Measurements from ENCODE around the gene HSPA12A. TPM values are rescaled to one million over a fixed set of nuclear protein-coding genes. Genes with fewer than 3 reads are reported as not detected.

The HSPA12A gene
- total and polyA plus RNA-seq, 2 experiments from 2014 or later = 8.3 to 9.6 TPM

DNA sequence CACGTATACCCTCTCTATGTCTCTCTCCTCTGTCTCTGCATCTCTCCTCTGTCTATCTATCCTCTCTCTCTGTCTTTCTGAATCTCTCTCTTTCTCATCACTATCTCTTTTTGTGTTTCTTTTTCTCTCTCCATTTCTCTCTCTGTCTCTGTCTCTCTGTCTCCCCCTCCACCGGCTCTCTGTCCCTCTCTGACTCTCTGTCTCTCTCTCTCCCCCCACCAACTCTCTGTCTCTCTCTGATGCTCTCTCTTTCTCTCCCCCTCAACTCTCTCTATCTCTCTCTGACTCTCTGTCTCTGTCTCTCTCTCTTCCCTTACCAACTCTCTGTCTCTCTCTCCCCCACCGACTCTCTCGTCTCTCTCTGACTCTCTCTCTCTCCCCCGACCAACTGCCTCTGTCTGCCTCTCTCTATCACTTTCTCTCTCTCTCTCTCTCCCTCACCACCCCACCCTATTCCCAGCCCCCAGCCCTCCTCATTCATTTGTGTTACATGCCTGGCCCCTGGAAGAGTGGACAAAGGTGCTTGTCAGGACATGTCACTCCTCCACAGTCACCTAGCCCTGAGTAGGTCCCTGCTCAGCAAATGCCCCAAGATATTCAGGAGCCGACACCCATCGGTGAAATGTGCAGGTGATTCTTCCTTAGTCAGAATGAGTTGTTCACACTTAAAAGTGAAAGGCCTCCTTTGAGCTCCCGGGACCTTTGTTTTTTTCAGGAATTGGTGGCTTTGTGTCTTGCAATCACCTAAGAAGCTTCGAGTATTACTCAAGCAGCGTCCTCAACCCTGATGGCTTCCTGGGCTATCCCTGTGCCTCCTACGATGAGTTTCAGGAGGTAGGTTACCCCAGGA is 108.0 kb downstream of the HSPA12A start:
- no peaks in the 10 kb centered on the region for H3K27me3 ChIP-seq
- no peak for TF ChIP-seq CTCF (IDR thresholded peaks at IDR 0.05; ENCODE audit: low read depth, low read length)
- DNase-seq (ENCODE audit: low read depth in 1 of 2, low spot score in 1 of 2) = no peak

GRCh38 chr10:116633216-116633600 is 109.2 kb downstream of the HSPA12A start:
- no peaks in the 10 kb centered on the region for H3K27me3 ChIP-seq
- DNase-seq (ENCODE audit: low read depth in 1 of 2, low spot score in 1 of 2) = no peak
- no peak overlapping the region for H3K4me3 ChIP-seq
- H3K27ac ChIP-seq = no peak overlapping the region
- H3K36me3 ChIP-seq = no peaks in the 10 kb centered on the region
- no peaks in the 10 kb centered on the region for H3K4me1 ChIP-seq (ENCODE audit: low read depth)
- TF ChIP-seq CTCF (IDR thresholded peaks at IDR 0.05; ENCODE audit: low read depth, low read length) = no peak
- H3K9me3 ChIP-seq (ENCODE audit: low read depth) = no peaks in the 10 kb centered on the region

More for the DNA sequence above, 108.0 kb downstream of the HSPA12A start:
- Histone ChIP-seq H3K9me3 (ENCODE audit: low read depth) (no peaks in the 10 kb centered on the region), H3K27ac (no peak overlapping the region), H3K4me1 (ENCODE audit: low read depth) (no peaks in the 10 kb centered on the region), H3K36me3 (no peaks in the 10 kb centered on the region), H3K4me3 (no peak overlapping the region)

- DNase-seq (ENCODE audit: low read depth in 1 of 2, low spot score in 1 of 2) = no peak
- no peaks in the 10 kb centered on the region for H3K4me1 ChIP-seq (ENCODE audit: low read depth)
- no peak overlapping the region for H3K4me3 ChIP-seq
- no peaks in the 10 kb centered on the region for H3K36me3 ChIP-seq
- H3K9me3 ChIP-seq (ENCODE audit: low read depth) = no peaks in the 10 kb centered on the region
- peaks cover 4% of the 10 kb centered on the region for H3K27me3 ChIP-seq
- H3K27ac ChIP-seq = no peak overlapping the region
- no peak for TF ChIP-seq CTCF (IDR thresholded peaks at IDR 0.05; ENCODE audit: low read depth, low read length)
These were observed 109.7 kb downstream of the HSPA12A start for GRCh38 chr10:116632596-116633215.

DNA sequence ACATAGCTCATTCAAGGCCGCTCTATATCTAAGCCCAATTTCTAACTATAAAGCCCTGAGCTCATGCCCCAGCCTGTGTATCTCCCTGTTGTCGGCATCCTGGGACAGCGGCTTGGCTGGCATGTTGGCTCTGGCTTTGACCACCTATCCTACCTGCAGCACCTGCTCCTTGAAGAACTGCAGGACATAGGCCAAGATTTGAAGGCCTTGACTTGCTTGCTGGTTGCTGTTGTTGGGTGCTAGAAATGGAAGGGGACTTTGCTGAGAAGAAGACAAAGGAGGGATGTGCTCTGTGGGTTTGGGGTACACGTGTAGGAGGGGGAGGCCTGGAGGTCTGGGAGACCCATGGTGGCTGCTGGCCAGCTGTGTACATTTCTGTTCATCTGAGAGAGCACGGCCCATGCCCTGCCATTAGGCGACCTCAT is 110.5 kb downstream of the HSPA12A start:
- Histone ChIP-seq H3K27ac (no peak overlapping the region), H3K4me3 (no peak overlapping the region), H3K9me3 (ENCODE audit: low read depth) (no peaks in the 10 kb centered on the region), H3K36me3 (no peaks in the 10 kb centered on the region), H3K4me1 (ENCODE audit: low read depth) (no peaks in the 10 kb centered on the region), H3K27me3 (peaks cover 11% of the 10 kb centered on the region)
- no peak for TF ChIP-seq CTCF (IDR thresholded peaks at IDR 0.05; ENCODE audit: low read depth, low read length)
- DNase-seq (ENCODE audit: low read depth in 1 of 2, low spot score in 1 of 2) = no peak

GRCh38 chr10:116630020-116630419 is 112.3 kb downstream of the HSPA12A start:
- H3K27me3 ChIP-seq = peaks cover 22% of the 10 kb centered on the region
- no peak for TF ChIP-seq CTCF (IDR thresholded peaks at IDR 0.05; ENCODE audit: low read depth, low read length)
- H3K4me1 ChIP-seq (ENCODE audit: low read depth) = no peaks in the 10 kb centered on the region
- no peaks in the 10 kb centered on the region for H3K9me3 ChIP-seq (ENCODE audit: low read depth)
- H3K4me3 ChIP-seq = no peak overlapping the region
- no peak for DNase-seq (ENCODE audit: low read depth in 1 of 2, low spot score in 1 of 2)
- no peaks in the 10 kb centered on the region for H3K36me3 ChIP-seq
- no peak overlapping the region for H3K27ac ChIP-seq
